ENCODE results near the gene CREBZF. TPM values are rescaled to one million over a fixed set of nuclear protein-coding genes. Genes with fewer than 3 reads are reported as not detected.

CREBZF gene
- total and polyA plus RNA-seq, 2 experiments from 2014 or later = 34.8 to 82.2 TPM

DNA sequence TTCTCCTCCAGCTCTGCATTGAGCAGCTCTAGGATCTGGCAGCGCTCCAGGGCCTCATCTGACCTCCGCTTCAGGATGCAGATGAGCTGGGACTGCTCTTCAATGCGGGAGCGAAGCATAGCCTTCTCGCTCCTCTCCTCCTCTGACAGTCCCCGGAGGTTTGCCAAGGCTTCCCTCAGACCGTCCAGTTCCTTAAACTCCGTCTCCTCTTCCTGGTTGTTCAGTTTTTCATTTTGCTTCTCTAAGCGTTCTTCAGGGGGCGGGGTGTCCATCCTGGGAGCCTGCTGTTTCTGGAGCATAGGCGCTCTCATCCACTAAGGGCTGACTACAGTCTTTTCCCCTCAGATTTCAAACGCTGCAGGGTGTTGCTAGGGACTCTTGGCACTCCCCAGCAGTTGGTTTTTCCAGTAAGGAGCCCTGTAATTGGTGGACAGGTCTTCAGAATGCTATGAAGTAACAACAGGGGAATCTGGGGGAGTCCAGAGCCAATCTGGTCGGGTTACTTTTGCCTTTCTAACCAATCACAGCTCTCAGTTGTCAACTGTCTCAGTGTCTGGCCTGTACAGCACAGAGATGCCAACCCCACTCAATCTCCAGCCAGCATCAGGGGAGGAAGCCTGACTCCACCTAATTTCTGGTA lies 21.0 kb upstream of the CREBZF start, which contains the start of gene CCDC89 (continued):
- TF ChIP-seq, protein P1, sequence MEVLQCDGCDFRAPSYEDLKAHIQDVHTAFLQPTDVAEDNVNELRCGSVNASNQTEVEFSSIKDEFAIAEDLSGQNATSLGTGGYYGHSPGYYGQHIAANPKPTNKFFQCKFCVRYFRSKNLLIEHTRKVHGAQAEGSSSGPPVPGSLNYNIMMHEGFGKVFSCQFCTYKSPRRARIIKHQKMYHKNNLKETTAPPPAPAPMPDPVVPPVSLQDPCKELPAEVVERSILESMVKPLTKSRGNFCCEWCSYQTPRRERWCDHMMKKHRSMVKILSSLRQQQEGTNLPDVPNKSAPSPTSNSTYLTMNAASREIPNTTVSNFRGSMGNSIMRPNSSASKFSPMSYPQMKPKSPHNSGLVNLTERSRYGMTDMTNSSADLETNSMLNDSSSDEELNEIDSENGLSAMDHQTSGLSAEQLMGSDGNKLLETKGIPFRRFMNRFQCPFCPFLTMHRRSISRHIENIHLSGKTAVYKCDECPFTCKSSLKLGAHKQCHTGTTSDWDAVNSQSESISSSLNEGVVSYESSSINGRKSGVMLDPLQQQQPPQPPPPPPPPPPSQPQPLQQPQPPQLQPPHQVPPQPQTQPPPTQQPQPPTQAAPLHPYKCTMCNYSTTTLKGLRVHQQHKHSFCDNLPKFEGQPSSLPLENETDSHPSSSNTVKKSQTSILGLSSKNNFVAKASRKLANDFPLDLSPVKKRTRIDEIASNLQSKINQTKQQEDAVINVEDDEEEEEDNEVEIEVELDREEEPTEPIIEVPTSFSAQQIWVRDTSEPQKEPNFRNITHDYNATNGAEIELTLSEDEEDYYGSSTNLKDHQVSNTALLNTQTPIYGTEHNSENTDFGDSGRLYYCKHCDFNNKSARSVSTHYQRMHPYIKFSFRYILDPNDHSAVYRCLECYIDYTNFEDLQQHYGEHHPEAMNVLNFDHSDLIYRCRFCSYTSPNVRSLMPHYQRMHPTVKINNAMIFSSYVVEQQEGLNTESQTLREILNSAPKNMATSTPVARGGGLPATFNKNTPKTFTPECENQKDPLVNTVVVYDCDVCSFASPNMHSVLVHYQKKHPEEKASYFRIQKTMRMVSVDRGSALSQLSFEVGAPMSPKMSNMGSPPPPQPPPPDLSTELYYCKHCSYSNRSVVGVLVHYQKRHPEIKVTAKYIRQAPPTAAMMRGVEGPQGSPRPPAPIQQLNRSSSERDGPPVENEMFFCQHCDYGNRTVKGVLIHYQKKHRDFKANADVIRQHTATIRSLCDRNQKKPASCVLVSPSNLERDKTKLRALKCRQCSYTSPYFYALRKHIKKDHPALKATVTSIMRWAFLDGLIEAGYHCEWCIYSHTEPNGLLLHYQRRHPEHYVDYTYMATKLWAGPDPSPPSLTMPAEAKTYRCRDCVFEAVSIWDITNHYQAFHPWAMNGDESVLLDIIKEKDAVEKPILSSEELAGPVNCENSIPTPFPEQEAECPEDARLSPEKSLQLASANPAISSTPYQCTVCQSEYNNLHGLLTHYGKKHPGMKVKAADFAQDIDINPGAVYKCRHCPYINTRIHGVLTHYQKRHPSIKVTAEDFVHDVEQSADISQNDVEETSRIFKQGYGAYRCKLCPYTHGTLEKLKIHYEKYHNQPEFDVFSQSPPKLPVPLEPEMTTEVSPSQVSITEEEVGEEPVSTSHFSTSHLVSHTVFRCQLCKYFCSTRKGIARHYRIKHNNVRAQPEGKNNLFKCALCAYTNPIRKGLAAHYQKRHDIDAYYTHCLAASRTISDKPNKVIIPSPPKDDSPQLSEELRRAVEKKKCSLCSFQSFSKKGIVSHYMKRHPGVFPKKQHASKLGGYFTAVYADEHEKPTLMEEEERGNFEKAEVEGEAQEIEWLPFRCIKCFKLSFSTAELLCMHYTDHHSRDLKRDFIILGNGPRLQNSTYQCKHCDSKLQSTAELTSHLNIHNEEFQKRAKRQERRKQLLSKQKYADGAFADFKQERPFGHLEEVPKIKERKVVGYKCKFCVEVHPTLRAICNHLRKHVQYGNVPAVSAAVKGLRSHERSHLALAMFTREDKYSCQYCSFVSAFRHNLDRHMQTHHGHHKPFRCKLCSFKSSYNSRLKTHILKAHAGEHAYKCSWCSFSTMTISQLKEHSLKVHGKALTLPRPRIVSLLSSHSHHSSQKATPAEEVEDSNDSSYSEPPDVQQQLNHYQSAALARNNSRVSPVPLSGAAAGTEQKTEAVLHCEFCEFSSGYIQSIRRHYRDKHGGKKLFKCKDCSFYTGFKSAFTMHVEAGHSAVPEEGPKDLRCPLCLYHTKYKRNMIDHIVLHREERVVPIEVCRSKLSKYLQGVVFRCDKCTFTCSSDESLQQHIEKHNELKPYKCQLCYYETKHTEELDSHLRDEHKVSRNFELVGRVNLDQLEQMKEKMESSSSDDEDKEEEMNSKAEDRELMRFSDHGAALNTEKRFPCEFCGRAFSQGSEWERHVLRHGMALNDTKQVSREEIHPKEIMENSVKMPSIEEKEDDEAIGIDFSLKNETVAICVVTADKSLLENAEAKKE (CRISPR knock-in tag; IDR thresholded peaks at IDR 0.05) = no peak
- TF ChIP-seq POLR2AphosphoS5 (IDR thresholded peaks at IDR 0.05; ENCODE audit: low read depth) (no peak), EZH2phosphoT487 (IDR thresholded peaks at IDR 0.05; ENCODE audit: unreplicated experiment) (no peak), JUNB (IDR thresholded peaks at IDR 0.05; ENCODE audit: unreplicated experiment) (no peak)

DNA sequence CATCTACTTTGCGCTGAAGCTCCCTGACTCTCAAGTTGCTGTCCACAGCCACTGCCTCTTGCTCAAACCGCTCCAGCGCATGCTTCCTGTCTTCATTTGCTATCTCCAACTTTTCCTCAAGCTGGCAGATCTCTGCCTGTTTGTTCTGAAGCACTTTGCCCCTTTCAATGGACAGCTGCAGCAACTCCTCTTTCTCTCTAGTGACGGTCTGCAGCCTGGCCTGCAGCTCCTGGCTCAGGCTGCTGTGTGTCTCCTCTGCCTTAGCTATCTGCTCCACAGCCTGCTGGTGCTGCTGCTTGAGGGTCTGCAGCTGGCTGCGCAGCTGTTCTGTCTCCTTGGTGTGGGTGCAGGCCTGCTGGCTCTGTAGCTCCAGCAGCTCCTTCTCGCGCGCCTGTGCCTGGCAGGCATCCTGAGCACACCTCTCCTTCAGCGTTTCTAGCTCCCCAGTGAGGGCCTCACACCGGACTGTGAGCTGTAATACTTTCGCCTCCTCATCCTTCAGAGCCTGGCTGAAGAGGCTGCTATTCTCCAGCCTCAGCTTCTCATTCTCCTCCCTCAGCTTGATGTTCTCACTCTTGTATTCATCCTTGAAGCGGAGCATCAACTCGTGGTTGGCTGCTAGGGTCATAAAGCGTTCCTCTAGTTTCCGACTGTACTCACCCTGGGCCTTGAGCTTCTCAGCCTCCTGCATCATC lies 20.3 kb upstream of the CREBZF start:
- H3K27me3 ChIP-seq (ENCODE audit: insufficient read depth) = no peaks in the 10 kb centered on the region
- Mint-ChIP-seq H3K4me1 (peaks cover 7% of the 10 kb centered on the region; the same call in 2 of the 3 replicates), H3K36me3 (ENCODE audit: low read depth) (no peaks in the 10 kb centered on the region; the same call in 2 of the 3 replicates), H3K27ac (no peak overlapping the region; the same call in 1 of the 2 replicates), H3K9me3 (no peaks in the 10 kb centered on the region), H3K4me3 (no peak overlapping the region), H3K27me3 (ENCODE audit: insufficient read depth, low read depth, poor library complexity) (peaks cover 2% of the 10 kb centered on the region)
- no peak overlapping the region for H3K4me2 ChIP-seq
- no peak overlapping the region for H3K4me3 ChIP-seq
- H4K20me1 ChIP-seq (replicated peaks; ENCODE audit: insufficient read depth) = no peaks in the 10 kb centered on the region
- no peaks in the 10 kb centered on the region for H3K9me2 ChIP-seq (ENCODE audit: insufficient read depth)
- H2AFZ ChIP-seq = peak overlapping the region; percentile 73; the same call in 1 of the 2 replicates
- TF ChIP-seq ZNF331 (CRISPR knock-in tag; IDR thresholded peaks at IDR 0.05; ENCODE audit: low read depth) (no peak), EZH2 (IDR thresholded peaks at IDR 0.05; ENCODE audit: low read depth, unreplicated experiment) (no peak), EZH2phosphoT487 (IDR thresholded peaks at IDR 0.05; ENCODE audit: unreplicated experiment) (no peak), STAT1 (IDR thresholded peaks at IDR 0.05; ENCODE audit: unreplicated experiment) (no peak)
- TF ChIP-seq, protein P2, sequence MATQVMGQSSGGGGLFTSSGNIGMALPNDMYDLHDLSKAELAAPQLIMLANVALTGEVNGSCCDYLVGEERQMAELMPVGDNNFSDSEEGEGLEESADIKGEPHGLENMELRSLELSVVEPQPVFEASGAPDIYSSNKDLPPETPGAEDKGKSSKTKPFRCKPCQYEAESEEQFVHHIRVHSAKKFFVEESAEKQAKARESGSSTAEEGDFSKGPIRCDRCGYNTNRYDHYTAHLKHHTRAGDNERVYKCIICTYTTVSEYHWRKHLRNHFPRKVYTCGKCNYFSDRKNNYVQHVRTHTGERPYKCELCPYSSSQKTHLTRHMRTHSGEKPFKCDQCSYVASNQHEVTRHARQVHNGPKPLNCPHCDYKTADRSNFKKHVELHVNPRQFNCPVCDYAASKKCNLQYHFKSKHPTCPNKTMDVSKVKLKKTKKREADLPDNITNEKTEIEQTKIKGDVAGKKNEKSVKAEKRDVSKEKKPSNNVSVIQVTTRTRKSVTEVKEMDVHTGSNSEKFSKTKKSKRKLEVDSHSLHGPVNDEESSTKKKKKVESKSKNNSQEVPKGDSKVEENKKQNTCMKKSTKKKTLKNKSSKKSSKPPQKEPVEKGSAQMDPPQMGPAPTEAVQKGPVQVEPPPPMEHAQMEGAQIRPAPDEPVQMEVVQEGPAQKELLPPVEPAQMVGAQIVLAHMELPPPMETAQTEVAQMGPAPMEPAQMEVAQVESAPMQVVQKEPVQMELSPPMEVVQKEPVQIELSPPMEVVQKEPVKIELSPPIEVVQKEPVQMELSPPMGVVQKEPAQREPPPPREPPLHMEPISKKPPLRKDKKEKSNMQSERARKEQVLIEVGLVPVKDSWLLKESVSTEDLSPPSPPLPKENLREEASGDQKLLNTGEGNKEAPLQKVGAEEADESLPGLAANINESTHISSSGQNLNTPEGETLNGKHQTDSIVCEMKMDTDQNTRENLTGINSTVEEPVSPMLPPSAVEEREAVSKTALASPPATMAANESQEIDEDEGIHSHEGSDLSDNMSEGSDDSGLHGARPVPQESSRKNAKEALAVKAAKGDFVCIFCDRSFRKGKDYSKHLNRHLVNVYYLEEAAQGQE (IDR thresholded peaks at IDR 0.05; ENCODE audit: unreplicated experiment) = no peak
- H3K4me1 ChIP-seq (ENCODE audit: insufficient read depth) = no peaks in the 10 kb centered on the region; the same call in 1 of the 2 replicates
- no peaks in the 10 kb centered on the region for H3K79me2 ChIP-seq (replicated peaks; ENCODE audit: insufficient read depth)
- no peak overlapping the region for H3K27ac ChIP-seq (ENCODE audit: low read depth)
- ATAC-seq (peak; percentile 21; the same call in 1 of the 3 replicates), DNase-seq (ENCODE audit: low spot score) (no peak)
- H3F3A ChIP-seq (replicated peaks; ENCODE audit: low read depth) = no peaks in the 10 kb centered on the region
- no peaks in the 10 kb centered on the region for H3K36me3 ChIP-seq (ENCODE audit: insufficient read depth)

Measured in GM23338 (cell line).